Activated CD8-positive, alpha-beta memory T cell treated with anti-CD3 and anti-CD28 coated beads, Interleukin-2, amount 50 U/mL, for 24 hours (primary cell): ENCODE measurements around the gene KRT15.
"Not testable (repeated sequence)": the region's sequence is repeated elsewhere in the genome, so short reads cannot be mapped to it uniquely, and the experiment has no call there.

Source experiments
- DNase-seq: peaks from one replicate; pipeline ENCODE4 v3.0.0-alpha.2; 2020; ENCODE audit errors: extremely low read depth

Gene KRT15

DNA sequence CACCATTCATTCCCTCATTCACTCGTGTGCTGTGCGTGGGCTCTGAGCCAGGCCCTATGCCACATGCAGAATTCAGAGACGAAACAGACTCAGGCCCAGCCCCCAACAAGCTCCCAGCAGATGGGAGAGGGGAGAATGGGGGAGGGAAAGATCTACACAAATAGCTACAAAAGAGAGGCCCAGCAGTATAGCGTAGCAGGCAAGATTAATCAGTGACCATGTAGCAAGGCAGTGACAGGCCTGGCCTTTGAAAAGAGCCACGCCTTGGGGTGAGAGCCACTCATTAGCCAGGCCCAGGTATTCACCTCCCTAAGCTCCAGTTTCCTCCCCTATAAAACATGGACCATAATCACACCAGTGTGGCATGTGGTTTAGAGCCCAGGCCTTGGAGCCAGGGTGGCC lies 25.8 kb upstream of the KRT15 start:
- DNase-seq, result no peak

DNA sequence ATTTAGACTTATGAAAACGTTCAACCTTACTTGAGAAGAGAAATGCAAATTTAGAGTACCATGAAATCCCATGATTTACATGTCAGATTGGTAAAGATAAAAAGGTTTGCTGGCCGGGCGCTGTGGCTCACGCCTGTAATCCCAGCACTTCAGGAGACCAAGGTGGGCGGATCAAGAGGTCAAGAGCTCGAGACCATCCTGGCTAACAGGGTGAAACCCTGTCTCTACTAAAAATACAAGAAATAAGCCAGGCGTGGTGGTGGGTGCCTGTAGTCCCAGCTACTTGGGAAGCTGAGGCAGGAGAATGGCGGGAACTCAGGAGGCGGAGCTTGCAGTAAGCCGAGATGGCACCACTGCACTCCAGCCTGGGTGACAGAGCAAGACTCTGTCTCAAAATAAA lies 24.1 kb upstream of the KRT15 start:
- DNase-seq, result not testable (repeated sequence)

DNA sequence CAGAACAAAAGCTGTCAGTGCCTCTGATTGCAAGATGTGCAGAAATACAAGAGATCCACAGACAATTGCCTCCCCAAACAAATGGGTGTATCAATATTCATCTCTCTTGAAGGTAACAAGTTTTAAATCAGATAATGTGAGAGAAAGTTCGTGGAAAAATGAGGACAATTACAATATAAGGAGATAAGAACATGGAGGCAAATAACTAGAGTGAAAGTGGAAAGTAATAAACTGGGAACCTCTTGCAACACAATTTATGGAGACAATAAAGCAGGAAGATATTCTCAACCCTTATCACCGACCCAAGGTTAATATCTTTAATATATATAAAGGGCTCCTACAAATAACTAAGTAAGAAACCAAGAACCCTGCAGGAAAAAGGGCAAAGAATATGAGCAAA lies 23.7 kb upstream of the KRT15 start:
- no peak for DNase-seq

DNA sequence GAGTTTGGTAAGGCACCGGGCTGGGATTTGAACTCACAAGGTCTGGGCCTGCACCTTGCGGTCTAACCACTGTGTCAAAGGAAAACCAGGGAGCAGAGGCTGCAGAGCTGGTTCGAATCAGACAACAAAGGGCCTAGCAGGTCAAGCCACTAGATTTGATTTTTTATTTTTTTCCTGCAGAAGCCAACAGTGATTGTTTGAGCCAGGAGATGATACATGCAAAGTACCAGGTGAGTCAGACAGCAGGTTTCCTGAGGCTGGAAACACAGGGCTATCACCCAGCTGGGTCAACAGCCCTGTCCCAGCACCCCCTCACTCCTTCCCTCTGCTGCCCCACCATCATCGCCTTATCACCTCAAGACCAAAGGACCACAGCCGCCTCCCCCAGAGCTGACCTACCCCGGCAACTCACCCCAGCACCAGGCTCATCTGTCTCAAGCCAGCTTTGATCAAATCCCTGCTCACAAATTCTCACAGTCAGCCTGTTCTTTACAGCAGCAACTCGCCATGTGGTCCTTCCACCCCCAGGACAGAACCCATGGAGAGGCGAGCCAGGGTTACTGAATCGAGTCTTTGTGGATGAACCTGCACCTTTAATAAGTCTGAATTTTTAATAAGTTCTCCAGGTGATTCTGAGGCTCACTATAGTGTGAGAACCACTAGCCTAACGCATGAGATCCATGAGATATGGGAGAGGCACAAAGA lies 22.4 kb upstream of the KRT15 start:
- no peak for DNase-seq

DNA sequence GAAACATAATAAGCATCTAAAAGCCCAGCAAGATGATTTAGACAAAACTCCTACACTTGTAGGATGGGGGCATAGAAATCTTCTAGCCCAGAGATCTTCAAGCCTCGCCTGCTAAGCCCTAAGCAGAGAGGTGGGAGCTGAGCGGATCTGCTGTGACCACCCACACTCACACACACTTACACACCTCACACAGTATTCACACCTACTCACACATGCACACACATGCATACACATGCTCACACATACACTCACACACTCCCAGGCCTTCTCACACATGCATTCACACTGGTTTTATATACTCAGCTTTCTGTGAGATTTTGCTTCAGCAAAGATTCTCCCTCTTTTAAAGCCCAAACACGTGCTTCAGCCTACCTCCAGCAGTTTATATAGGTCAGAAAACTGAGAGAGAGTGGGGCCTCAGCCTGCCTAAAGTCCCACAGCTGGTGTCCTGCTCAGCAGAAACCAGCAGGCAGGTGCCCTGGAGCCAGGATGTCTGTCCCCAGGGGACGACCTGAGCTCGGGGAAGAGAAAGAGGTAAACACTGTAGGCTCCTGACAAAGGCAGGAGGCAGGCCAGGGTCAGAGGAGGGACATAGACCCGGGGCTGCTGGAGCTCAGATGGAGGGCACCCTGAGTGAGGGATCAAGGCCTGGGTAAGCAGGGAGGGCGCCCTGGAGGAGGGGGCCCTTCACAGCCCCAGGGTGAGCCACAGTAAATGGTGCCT lies 21.4 kb upstream of the KRT15 start:
- DNase-seq, result no peak

DNA sequence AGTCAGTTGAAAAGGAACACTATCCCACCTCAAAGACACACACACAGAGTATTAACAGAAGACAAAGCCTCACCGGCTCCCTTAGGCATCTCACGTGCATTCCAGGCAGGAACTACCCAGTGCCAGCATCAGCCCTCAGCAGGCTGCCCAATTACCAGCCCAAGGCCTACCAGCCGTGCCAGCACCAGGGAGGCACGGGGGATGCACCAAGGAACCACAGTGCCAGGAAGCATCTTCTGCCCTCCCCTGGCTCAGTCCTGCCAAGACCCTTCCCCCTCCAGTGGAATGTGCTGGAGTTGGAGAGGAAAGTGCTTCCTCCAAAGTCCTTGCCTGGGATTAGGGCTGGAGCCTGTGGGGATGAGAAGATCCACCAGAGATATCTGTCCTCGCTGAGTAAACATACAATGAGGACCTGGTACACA lies 20.4 kb upstream of the KRT15 start:
- no peak for DNase-seq

DNA sequence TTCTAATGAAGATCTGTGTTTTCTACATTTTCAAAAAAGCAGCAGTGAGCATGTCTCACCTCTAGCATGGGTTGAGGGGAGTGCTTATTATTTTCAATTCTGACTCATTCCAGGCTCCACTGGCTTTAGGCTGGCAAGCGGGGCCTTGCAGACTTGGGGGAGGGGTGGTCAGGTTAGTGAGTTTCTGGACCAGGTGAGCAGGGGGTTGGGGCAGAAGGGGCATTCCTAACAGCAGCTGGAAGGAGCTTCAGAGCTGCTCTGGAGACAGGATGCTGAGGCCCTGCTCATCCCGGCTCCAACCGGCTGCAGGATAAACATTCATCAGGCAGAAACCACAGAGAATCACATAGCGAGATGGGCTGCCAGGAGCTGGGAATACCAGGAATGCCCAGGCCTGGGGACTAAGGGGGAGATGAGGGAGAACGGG lies 19.9 kb upstream of the KRT15 start:
- DNase-seq, result no peak

DNA sequence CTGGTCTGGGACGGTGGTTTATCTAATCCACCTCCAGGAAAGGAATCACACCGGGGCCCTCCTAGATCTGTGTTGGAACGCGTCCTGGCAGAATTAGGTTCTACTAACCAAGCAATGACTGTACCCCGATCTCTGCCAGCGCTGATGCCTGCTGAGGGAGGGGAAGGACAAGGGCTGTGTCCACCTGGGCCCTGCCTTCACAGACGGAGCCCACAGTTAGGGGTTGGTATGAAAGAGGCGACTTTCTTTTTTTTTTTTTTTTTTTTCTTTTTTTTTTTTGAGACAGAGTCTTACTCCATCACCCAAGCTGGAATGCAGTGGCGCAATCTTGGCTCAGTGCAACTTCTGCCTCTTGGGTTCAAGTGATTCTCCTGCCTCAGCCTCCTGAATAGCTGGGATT lies 19.3 kb upstream of the KRT15 start:
- no peak for DNase-seq

DNA sequence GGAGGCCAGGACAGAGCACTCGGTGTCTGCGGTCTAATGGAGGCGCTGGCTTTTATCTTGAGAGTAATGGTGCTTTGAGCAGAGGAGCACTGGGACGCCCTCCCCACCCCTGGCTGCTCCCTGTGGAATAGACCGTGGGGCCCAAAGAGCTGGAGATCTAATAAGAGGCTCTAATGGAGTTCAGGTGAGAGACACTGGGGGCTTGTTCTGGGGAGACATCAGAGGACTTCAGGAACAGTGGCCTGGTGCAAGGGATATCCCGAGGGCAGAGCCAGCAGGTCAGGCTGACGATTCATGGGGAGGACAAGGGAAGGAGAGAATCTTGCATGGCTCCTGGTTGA lies 18.9 kb upstream of the KRT15 start:
- no peak for DNase-seq

DNA sequence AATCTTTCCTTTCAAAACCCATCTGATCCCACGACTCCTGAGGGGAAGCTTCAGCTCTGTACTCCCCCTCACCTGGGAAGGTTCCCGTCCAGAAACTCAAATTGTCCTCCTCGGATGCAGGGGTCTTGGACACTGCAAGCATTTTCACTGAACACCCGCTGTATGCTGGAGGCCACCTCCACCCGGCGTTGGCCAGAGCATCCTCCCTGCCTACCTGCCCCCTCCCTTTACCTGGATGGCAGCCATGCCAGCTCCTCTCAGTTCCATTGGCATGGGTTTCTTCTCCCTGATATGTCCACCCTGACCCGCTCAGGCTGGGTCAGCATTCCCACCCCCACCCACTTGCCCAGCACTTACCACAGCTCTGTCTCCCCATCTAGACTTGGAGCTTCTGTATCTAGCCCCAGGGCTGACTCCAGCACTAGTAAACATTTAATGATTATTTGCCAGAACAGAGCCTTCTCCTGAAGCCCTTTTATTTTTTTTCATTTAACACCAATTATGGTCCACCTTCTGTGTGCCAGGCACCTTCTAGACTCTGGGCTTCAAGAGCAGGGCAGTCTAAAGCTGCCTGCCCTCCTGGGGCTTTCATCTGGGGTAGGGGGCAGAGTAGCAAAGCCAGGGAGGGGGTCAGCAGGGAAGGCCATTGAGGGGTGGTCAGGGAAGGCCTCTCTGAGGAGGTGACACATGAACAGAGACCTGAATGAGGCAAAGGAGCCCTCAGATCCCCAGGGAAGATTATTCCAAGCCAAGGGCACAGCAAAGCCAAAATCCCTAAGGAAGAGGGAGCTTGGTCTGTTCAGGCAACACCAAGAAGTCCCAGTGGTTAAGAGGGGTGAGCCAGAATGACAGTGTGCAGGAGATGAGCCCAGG lies 18.3 kb upstream of the KRT15 start:
- no peak for DNase-seq

DNA sequence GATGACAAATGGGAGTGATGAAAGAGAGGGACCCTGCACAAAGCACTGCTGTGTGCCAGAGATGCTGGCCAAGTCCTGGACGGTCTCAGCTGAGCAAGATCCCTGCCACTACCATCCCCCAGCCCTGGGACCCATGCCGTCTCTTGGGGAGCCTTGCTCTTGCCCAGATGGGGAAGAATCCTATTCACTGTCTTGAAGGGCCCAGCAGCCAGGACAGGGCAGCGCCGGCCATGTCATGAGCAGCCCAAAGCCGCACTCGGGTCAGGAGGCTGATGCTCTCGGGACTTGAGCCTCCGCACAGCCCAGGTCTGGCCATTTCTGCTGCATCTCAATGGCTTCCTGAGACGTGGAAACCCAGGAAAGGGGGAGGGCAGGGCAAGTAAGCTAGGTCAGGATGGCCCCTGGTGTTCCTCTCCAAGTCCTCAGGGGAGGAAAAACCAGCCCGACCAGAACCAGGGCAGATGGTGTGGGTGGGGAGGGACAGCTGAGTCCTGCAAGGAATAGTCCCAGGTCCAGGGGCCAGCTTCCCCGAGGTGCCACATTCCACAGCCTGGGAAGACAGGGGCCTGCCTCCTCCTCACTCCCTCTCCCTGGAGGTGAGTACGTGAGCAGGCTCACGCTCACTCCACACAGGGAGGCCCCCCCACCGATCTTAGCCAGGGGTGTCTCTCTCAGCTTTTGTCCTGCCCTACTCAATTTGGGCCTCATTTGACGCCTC lies 17.2 kb upstream of the KRT15 start:
- DNase-seq, result no peak

DNA sequence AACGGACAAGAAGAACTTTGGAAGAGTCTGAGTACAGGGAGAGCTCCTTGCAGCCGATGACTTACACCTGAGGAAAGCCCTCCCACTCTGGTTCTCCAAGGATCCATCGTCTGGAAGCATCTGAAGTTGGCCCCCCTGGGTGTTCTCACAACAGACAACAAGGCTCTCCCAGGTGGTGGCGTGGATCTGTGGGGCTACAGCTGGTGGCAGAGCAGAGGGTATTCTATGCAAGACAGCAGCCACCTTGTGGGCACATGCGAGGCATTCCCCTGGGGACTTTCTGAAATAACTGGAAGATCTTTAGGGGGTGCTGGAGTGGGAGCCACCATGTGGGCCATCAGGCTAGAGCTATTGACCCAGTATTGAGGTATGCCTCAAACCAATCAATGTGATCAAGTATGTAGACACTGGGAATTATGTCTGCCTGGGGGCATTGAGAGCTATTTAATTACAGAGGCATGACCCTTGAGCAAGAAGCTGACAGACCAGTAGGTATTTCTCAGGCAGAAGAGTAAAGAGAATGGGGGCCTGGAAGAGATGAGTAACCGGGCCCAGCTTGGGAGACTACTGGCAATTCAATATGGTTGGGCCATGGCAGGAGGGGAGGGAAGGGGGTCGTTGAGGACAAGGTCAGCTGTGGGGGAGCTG lies 16.3 kb upstream of the KRT15 start:
- DNase-seq, result no peak

DNA sequence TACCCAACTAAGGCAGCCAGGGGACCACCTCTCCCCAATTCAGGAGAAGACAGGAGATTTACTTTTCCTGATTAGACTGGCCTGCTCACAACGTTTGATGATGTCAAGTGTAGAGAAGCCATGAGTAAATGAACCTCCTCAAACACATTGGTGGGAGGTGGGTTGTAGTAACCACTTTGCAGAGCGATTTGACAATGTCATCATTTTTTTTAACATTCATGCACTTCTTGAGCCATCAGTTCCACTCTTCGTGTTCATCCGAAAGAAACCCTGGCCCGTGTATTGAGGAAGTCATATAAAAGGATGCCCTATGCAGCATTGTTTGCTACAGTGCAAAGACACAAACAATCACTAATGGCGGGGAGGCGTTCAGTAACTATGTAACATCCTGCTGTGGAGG lies 14.9 kb upstream of the KRT15 start:
- no peak for DNase-seq

DNA sequence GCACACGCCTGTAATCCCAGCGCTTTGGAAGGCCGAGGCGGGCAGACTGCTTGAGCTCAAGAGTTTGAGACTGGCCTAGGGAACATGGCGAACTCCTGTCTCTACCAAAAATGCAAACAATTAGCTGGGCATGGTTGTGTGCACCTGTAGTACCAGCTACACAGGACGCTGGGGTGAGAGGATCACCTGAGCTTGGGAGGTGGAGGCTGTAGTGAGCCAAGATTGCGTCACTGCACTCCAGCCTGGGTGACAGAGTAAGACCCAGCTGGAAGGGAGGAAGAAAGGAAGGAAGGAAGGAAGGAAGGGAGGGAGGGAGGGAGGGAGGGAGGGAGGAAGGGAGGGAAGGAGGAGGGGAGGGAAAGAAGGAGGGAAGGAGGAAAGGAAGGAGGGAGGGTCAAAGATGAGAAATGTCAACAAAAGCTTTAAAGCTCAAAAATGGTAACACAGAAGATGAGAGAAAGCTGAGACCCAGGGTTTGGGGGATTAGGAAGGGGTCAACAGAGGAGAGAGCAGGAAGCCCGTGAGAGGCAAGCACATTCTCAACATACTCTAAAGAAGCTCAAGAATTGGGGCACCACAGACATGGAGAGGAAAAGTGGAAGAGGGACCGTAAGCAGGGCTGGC lies 14.4 kb upstream of the KRT15 start:
- no peak for DNase-seq

DNA sequence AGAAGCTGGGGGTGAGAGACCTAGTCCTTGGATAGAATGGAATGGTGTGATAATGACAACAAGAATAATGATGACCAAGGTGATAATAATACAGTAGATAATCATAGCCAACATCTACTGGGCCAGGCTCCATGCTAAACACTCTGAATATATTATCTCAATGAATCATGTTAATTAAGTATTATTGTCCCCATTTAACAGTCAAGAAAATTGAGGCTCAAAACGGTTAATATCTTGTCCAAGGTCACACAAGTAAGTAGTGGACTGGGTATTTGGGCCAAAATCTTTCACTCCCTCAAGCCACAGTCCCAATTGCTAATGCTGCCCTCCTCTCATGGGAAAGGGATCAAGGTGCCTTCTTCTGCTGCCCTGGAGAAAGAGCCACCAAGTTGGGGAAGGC lies 13.3 kb upstream of the KRT15 start:
- no peak for DNase-seq

DNA sequence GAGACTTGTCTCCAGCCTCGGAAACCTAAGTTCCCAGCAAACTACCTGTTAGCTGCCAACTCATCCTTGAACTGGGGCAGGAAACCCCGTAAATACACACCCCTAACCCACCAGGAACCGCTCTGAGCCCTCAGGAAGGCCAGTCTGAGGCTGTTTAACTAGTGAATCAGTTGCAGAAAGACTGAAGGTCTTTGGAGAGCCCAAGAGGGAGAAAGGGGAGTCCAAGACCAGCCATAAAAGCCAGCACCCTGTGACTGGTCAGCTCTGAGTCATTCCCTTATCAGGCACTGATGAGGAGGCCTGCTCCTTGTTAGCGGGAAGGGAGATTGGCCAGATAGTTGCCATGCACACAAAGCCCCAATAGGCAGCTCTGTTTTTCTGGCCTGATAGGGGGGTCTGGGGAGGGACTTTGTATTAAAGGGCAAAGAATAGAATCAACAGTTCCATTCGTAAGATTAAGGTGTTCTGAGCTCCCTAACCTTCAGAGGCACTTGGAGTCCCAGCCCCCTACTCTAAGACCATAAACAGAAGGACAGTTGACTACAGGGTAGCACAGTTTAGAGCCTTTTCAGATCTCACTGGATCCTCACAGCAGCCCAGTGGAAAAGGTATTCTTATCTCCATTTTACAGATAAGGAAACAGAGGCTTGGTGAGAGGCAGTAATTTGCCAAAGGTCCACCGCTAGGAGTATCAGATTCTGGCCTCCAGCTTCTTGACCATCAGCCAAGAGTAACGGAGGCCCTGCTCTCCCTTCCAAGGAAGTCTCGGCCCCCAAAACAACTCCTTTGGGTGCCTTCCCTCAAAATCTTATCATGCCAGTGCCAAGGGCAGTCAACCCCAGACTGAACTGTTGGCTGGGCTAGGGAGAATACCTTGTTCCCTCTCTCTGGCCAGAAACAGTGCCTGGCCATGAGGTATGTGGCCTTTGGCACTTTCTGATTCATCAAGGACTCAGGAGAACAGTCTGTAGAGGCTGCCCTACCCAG lies 11.7 kb upstream of the KRT15 start:
- no peak for DNase-seq

DNA sequence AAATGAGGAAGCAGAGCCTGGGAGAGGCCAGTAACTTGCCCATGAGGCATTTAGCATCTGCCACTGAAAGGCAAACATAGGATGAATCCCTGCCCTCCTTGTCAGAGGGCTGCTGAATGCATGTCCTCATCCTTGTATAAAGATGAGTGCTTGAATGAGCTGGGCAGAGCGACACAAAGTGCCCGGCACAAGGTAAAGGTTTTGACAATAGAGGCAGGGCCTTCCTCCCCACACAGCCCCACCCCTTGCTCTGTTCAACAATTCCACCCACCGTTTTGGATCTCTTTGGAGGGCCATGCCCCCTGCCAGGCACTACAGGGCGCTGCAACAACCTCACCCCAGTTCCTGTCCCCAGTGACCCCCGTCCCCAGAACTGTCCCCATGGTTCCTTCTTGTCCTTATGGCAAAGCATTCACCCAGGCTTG lies 10.8 kb upstream of the KRT15 start:
- DNase-seq, result no peak

DNA sequence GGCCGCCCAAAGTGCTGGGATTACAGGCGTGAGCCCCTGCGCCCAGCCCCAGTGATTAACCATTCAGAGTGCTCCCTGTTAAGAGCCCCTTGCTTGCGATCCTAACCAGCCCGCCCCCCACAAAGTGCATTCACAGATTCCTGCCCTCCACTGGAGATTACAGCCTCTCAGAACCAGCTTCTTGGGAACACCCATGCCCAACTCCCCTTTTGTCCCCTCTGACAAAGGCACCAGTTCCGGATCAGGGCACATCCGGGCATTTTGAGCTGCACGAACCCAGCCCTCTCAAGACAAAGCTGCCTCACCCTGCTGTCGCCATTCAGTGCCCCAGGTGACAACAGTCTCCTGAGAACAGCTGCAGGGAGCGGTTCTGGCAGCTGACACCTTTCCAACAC lies 10.3 kb upstream of the KRT15 start:
- no peak for DNase-seq

DNA sequence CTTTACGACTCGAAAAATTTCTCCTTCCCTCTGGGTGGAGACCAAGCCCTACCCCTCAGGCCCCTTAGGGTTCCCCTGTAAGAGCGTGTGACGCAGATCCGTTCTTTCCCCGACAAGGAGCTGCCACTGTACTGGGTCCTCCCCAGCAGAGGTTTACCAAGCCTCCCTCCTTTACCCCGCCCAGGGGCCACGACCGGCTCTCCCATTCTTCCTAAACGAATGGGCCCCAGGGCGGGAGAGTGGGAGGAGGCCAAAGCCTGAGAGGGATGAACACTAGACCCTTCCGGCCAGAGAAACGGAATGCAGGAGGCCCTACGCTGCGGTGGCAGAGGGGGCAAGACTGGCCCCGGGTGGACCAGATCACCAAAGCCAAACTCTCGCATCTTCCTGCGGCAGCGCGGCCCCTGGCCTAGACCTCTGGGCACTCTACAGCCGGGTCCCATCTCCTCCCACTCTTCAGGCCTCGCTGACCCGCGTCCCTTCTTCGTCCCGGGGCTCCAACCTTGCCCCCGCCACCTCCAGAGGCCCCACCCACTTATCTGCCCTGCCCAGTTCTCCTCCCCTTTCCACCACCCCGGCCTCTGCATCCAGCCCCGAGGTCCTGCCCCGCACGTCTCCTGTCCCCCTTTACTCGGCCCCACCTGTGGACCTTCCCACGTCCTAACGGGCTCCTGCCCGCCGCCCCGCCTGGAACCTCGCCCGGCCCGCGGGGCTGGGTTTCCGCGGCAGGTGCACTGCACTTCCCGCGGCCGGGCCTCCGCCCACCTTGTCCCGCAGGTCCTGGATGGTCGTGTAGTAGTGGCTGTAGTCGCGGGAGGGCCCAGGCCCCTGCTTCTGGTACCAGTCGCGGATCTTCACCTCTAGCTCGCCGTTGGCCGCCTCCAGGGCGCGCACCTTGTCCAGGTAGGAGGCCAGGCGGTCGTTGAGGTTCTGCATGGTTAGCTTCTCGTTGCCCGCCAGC lies 8.7 kb upstream of the KRT15 start:
- DNase-seq, result no peak
